HL-60 (cell line): ENCODE data around the gene HIPK2.

Source experiments
- CTCF ChIP-seq: IDR thresholded peaks from one replicate; pipeline ENCODE4 v1.5.1; 2011; ENCODE audit warnings: low read length, control low read depth, inconsistent platforms; ENCODE audit not compliant: insufficient read depth
- POLR2AphosphoS5 ChIP-seq: IDR thresholded peaks from 2 replicates; pipeline ENCODE4 v1.6.1; 2012; ENCODE audit warnings: low read depth

- no peak for TF ChIP-seq CTCF
- no peak for TF ChIP-seq POLR2AphosphoS5
These were observed 233.2 kb downstream of the HIPK2 start for GRCh38 chr7:139544645-139545044.
